Progenitor cell of endocrine pancreas (in vitro differentiated cells): ENCODE results near the gene ATP11B. TPM values are rescaled to one million over a fixed set of nuclear protein-coding genes. Genes with fewer than 3 reads are reported as not detected.

ENCODE experiments used
- DNase-seq: peaks from one replicate; pipeline ENCODE4 v3.0.0; 2021; ENCODE audit warnings: low spot score; ENCODE audit not compliant: unreplicated experiment
- H3K27ac Mint-ChIP-seq: 2 replicates; pipeline ENCODE4 v1.8.0; 2021; ENCODE audit warnings: mild to moderate bottlenecking, moderate library complexity, mixed read lengths
- H3K27me3 Mint-ChIP-seq: 2 replicates; pipeline ENCODE4 v1.8.0; 2021; ENCODE audit warnings: mixed read lengths
- H3K36me3 Mint-ChIP-seq: 2 replicates; pipeline ENCODE4 v1.8.0; 2022; ENCODE audit warnings: mixed read lengths; ENCODE audit not compliant: insufficient read depth
- H3K4me1 Mint-ChIP-seq: 2 replicates; pipeline ENCODE4 v1.8.0; 2021; ENCODE audit warnings: low read depth, mixed read lengths
- H3K4me3 Mint-ChIP-seq: 2 replicates; pipeline ENCODE4 v1.8.0; 2021; ENCODE audit warnings: low read depth, mild to moderate bottlenecking, moderate library complexity, mixed read lengths
- H3K9me3 Mint-ChIP-seq: 2 replicates; pipeline ENCODE4 v1.8.0; 2021; ENCODE audit warnings: low read depth, mixed read lengths
- CTCF ChIP-seq: fragments of 200-600 bp; sonication (generic); IDR thresholded peaks from one replicate; pipeline ENCODE4 v1.5.0; 2021; ENCODE audit warnings: antibody characterized with exemption, mild to moderate bottlenecking; ENCODE audit not compliant: unreplicated experiment
- total RNA-seq: library from RNA; stranded (reverse); gene quantifications from 2 replicates; pipeline ENCODE4 v1.2.1, GENCODE V29; 2021

The ATP11B gene
- total RNA-seq, 1 donor from 2014 or later, result 127 TPM

DNA sequence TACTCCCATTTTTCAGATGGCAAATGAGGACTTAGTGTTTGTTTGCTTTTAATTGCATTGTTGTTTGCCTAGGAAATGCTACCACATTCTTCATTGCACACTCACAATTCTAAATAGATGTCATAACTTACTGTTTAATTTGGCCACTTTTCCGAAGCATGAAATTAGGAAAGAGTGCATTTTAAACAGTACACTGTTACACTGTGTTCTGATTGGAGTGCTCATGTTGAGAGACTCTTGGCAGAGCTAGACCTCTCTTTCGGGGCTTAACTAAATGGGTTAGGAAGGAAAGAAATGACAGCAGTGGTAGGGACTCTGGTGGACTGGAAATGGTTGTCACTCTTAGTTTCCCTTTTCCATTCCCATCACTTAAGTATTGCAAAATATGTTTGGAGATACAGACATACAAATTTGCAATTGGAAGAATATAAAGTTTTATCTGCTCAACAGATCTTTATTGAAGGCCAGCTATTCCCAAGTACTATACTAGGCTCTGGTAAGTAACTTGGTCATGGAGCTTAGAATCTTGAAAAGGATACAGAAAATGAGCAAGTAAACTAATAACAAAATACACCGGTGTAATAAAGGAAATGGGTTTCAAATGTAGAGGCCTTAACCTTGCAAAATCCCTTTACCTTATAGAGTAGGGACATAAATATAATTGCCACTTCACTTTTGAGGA lies 96.8 kb downstream of the ATP11B start:
- Mint-ChIP-seq H3K9me3 (no peaks in the 10 kb centered on the region), H3K27me3 (no peaks in the 10 kb centered on the region), H3K36me3 (peaks cover 38% of the 10 kb centered on the region), H3K27ac (no peak overlapping the region), H3K4me1 (peaks cover 22% of the 10 kb centered on the region), H3K4me3 (no peak overlapping the region)
- no peak for TF ChIP-seq CTCF
- DNase-seq, result no peak

DNA sequence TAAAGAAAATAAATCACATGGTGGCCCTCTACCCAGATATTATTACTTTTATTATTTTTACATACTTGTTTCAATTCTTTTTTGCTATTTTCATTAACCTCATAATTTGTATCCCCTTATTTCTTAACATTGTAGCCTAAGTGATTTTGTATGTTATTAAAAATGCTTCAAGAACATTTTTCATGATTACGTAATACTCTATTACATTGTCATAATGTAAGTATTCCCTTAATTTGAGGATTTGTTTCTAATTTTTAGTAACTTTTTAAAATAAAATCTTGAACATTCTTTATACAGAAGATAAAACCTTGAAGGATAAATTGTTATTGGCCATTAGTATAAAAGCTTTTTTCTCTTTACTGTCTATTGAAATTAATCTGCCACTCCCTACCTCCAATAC lies 98.1 kb downstream of the ATP11B start:
- Mint-ChIP-seq H3K4me1 (peaks cover 11% of the 10 kb centered on the region), H3K4me3 (no peak overlapping the region), H3K36me3 (peaks cover 39% of the 10 kb centered on the region), H3K27ac (no peak overlapping the region), H3K9me3 (no peaks in the 10 kb centered on the region), H3K27me3 (no peaks in the 10 kb centered on the region)
- no peak for TF ChIP-seq CTCF
- no peak for DNase-seq

DNA sequence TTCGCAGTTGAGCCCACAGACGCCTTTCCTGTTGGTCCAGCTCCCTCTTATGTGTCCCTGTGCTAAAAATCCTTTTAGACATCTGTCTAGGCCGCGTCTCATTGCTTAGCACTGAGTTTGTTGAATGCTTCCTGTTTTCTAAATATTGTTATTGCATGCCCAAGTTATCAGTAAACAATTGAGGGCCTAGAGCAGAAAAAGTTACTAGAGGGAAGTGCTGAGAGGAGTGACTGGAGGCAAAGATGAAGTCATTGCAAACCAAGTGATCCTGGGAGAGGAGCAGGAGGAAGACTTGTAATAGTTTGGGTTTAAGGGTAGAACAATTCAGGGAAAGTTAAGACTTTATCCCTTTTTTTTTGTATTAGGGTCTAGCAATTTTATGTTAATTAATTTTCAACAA lies 98.9 kb downstream of the ATP11B start:
- no peak for DNase-seq
- no peak for TF ChIP-seq CTCF
- no peaks in the 10 kb centered on the region for H3K9me3 Mint-ChIP-seq
- no peak overlapping the region for H3K27ac Mint-ChIP-seq
- H3K4me3 Mint-ChIP-seq, result no peak overlapping the region
- H3K4me1 Mint-ChIP-seq, result peaks cover 5% of the 10 kb centered on the region
- peaks cover 36% of the 10 kb centered on the region for H3K36me3 Mint-ChIP-seq
- no peaks in the 10 kb centered on the region for H3K27me3 Mint-ChIP-seq

- peaks cover 32% of the 10 kb centered on the region for H3K36me3 Mint-ChIP-seq
- H3K9me3 Mint-ChIP-seq, result no peaks in the 10 kb centered on the region
- no peak for DNase-seq
- TF ChIP-seq CTCF, result no peak
- H3K4me3 Mint-ChIP-seq, result no peak overlapping the region
- H3K27me3 Mint-ChIP-seq, result no peaks in the 10 kb centered on the region
- no peak overlapping the region for H3K27ac Mint-ChIP-seq
- peaks cover 5% of the 10 kb centered on the region for H3K4me1 Mint-ChIP-seq
Observed at GRCh38 chr3:182895513-182896112, 102.3 kb downstream of the ATP11B start.

- Mint-ChIP-seq H3K4me3 (no peak overlapping the region), H3K9me3 (no peaks in the 10 kb centered on the region), H3K4me1 (peaks cover 5% of the 10 kb centered on the region), H3K27me3 (no peaks in the 10 kb centered on the region), H3K36me3 (peaks cover 29% of the 10 kb centered on the region), H3K27ac (no peak overlapping the region)
- TF ChIP-seq CTCF, result no peak
- DNase-seq, result no peak
Observed at GRCh38 chr3:182896553-182896952, 103.2 kb downstream of the ATP11B start.
